CD1c-positive myeloid dendritic cell (primary cell): ENCODE measurements around the gene PUM2.

ENCODE experiments used
- DNase-seq: peaks from one replicate; pipeline ENCODE4 v3.0.0-alpha.2; 2016; ENCODE audit errors: extremely low spot score

Gene PUM2

DNA sequence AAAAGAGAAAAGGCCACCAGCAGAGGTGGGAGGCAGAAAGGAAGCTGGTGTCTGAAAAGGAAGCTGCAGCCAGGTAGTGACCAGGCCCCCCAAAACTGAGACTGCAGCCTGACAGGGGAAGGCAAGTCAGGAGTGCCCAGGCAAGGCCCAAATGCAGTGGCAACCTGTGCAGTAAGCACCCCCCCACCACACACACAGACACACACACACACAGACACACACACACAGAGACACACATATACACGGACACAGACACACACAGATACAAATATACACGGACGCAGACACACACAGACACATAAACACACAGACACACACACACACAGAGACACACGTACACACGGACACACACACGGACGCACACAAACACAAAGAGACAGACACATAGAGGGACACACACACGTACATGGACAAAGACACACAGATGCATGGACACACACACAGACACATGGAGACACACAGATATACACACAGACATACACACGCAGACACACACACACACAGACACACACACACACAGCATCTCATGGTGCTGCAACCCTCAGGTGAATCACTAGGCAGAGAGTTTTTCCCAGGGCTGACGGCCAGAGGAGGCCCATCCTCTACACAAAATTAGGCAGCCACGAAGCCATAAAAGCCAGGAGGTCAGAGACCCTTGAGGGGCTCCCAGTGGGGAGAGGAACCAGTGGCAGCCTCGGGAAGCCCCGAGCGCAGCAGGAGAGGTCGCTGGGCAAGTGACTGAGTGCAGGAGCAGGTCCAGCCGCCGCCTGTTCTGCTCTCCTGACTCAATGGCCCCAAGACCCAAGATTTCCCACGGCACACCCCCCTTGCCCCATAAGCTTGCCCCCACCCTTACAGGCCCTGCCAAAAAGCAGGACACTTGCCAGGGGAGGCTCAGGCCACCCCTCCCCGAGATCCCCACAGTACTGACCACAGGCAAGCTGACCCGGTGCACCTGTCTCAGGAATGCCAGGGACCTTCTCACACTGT, 132.0 kb downstream of the PUM2 start:
- no peak for DNase-seq

DNA sequence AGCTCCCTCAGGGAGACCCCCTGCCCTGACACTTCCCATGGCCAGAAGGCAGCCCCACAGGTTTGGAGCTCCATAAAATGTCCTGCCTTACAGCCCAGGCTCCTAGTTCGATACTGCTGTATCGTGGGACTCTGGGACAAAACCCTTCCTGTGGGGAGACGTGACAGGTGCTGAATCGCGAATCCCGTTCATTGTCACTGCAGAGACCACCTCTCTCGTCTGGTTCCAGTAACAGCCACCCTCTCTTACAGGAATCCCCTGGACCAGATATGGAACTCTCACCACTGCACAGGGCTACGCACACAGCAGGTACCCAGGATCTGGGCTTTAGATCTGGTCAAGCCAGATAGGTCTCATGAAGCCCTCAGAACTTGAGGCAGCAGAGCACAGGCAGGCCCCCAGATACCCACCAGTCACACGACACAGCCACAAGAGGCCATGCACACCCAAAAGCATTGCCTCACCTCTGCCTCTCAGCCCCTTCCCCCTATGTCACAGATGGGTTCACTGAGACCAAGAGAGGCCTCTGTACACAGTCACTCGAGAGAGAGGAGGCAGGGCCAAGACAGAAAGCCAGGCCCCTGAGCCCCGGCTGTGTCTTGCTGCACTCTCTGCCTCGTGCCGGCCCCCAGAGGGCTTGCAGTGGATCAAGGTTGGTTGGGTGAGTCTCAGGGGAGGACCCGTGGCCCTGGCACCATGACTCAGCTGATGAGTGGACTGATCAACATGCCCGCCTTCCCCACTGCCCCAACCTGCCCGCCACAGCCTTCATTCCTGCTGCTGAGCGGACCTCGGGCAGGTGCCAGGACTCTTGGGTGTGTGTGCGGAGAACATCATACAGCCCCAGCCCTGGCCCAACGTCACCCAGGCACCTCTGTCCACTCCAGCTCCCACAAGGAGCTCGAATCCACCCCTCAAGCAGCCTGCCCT, 133.3 kb downstream of the PUM2 start:
- DNase-seq: no peak

DNA sequence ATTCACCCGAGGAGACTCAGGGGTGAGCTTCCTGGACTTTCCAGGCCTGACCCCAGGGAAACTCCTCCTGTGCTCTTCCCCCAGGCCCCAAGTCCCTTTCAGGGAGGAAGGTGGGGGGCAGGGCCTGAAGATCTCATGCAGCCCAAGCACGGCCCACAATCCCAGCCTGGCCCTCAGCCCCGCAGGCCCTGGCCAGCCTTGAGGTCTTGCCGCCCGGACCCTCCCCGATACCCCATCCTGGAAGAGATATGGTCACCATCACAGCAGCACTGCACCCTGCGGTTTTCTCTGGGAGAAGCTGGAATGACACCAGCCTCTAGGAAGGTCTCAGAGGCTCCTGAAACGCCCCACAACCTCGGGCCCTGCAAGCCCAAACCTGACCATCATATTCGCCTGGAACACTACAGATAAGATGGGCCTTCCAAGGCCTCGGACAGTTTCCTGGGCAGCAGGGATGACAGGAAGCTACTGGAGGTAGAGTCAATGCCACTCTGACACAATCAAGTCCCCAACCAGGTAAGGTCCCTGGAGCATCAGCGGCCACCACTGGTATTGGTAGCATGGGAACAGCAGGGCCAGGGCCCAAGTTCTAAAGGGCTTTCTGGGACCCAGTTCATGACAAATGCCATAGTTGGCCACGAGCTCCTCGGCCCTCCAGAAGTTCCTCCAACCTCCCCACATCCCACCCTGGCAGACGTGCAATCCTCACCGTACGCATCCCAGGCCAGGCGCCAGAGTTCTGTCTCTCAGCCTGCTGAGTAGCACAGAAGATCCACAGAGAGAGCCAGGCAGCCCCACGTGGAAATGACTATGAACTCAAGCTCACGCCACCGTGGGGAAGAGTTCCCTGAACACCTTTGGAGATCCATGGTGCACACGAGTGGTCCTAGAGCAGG, 134.3 kb downstream of the PUM2 start:
- no peak for DNase-seq

DNA sequence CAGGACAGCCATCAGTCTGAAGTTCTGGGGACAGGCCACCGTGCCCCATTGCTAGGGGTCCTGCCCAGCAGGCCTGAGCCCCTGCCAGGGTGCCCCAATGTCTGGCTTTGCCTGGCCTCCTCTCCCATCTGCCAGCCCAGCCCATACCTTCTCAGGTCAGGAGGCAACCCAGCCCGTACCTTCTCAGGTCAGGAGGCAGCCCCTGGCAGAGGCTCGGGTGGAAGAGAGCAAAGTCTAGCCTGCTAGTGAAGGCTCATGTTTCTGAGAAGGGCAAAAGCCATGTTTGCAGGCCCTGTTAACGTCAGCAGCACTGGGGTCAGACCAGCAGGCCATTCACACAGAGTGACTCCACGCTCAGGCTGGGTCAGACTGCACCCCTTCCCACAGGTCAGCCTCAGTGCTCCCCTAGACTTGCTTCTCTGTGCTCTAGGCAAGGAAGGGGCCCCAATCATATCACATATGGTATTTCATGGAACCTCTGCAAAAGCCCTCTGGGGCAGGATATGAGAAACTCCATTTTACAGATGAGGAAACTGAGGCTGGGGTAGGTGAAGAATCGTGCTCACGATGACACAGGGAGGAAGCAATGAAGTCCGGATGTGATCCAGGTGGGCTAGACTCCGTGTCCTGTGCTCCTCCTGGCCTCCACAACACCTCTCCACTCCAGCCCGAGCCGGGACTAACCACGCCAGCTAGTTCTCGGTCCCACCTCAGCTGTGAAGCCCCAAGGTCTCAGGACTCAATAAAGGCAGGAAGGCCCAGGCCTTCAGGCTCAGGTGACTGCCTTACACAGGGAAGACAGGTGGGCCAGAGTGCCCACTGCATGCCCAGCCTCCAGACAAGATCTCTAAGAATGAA, 135.2 kb downstream of the PUM2 start:
- no peak for DNase-seq

DNA sequence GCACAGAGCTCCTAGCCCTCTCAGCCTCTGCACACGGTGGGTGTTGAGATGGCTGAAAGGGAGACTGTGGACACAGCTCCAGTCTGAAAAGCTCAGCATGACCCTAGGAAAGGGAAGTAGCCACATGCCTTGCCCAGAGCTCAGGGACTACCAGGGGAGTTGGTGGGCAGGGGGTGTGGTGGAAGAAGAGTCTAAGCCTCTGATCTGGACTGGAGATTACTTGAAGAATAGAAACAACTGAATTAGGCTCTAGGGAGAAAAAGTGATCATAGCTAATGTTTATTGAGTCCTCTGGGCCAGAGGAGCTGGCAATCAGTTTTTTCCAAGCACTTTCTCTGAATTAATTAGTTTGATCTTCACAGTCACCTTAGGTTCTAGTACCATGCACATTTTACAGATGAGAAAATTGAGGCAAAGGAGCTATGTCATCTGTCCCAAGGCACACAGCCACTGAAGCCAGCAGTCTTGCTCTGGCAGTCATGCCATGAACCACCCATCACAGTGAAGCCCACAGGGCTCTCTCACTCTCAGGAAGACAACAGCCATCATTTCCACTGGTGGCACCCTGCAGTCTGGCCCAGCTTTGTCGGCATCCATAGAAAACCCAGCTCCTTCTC, 136.0 kb downstream of the PUM2 start:
- DNase-seq: no peak

DNA sequence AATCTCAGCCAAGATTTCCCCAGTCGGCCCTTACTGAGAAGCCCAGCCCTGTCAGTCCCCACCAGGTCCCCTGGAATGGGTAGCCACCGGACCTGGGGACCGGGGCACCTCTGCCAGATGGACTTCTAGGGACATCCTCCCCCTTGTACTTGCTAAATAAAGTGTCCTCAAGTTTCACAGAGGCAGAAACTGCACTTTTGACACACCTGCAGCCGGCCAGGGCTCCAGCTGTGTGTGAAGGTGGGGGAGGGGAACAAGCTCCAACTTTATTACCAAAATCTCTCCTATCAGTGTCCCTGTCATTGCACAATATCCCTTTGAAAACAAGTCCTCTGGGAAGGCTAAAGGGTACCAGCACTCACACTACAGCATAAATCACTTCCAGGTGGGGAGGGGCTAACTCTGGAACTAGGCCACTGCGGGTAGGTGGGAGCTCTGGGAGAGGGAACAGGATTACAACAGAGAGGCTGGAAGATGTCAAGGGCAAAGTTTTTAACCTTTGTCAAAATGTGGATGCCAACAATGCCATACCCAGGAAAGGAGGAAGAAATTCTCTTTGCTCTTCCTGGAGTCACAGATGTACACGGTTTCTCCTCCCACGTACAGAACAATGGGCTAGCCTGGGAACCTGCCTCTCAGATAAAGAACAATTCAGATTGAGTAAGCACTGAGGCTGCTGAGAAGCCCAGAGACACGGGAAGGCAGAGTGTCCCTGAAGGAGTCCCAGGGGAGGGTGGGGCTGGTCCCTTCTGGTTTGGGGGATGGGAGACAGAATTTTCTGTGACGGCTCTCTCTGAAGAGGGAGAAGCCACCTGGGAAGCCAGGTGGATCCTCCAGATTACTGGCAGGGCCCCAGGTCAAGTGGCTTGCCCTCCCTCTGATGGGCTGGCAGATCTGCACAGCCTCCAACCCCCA, 136.7 kb downstream of the PUM2 start:
- DNase-seq: no peak

DNA sequence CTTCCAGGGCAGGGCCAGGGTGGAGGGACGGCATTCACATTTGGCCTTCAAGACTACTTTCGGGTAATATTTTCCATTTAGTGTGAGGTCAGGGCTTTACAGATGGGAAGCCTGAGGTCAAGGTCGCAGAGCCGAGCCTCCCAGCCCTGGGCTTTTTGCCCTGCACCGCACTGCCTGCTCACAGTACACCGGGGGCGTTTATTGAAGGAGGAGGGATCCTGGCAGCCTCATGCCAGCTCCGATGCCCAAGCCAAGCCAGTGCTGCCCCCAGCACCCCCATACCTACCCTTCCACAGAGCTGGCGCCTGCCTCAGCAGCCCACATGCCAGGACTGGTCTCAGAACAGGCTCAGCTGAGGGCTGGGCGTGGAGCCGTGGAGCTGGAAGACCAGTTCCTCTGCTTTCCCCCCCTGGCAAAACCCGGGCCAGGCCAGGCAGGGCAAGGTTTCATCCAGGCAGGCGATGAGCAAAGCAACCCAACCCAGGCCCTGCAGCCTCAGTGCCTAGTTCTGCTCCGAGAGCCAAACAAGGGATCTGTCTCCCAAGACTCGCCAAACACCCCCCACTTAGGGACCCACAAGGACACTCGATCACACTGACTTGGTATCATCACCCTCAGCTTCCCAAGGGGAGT, 137.7 kb downstream of the PUM2 start:
- DNase-seq: no peak

DNA sequence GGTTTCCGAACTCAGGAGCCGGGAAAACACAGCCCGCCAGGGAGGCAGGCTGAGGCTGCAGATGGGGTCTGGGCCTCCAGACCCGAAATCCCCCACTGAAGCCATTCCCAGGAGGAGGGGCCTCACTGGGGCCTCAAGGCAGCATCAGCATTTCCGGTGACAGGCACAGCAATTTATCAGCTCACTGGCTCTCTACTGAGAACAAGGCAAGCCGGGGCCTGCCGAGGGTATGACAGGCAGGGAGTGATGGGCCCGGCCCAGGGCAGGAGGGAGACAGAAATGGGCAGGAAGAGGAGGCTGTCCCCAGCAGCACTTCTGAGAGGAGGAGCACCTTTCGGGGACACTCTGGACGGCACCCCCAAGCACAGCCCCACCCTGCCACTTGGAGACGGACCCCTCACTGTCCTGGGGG, 138.2 kb downstream of the PUM2 start:
- no peak for DNase-seq

DNA sequence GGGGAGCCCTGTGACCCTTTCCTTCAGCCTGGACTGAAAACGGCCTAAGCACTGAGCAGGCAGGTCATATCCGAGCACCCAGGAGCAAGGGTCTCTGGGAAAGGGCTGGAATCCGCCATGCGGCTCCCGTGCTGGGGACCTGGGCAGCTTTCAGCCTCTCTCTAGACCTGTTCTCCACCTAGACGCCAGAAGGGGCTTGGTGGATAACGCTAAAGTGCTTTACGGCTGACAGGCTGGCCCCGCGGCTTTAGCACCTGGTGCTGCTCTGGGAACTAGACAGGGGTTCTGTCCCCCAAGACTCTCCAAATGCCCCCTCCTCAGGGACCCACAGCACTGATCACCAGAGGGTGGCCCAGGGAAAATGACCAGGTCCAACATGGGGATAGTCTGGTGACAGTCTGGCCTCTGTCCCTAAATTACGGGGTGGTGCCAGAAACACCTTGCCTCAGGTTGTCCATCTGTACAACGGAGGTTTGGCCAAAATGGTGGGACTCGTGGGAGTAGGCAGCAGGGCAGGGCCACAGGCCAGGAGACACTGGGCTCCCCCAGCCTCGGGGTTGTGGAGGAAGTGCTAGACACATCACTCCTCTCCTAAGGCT, 138.7 kb downstream of the PUM2 start:
- DNase-seq: no peak

DNA sequence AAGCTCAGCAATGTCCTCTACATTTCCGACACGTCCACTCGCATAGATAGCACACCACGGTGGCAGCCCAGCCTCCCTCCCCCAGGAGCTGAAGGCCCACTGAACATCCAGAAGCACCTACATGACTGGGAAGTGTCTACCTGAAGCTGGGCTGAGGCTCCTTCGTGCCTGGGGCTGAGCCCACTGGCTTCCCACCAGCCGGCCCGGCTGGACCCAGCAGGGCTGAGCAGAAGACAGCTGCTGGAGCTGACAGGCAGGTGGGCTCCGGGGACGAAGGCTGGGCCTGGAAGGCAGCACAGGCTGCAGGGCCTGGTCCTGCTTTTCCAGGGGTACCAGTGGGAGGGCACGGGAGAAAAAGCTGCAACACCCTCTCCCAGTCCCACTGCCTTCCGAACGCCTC, 139.2 kb downstream of the PUM2 start:
- no peak for DNase-seq

DNA sequence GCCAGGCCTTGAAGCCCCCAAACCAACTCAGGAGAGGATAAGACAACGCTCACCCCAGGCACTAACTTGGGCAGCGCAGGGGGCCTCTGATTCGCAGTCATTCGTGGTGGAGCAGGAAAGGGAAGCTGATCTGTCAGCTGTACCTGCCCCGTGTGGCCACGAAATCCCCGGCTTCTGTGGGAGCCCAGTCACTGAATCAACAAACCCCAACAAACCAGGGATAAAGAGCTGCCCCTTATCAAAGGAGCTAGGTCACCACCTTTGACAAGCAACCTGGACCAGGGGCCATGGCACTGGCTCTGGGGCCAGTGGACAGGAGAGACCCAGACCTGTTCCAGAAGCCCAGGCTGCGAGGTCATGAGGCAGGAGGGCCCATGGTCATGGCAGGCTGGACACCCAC, 140.2 kb downstream of the PUM2 start:
- DNase-seq: no peak

DNA sequence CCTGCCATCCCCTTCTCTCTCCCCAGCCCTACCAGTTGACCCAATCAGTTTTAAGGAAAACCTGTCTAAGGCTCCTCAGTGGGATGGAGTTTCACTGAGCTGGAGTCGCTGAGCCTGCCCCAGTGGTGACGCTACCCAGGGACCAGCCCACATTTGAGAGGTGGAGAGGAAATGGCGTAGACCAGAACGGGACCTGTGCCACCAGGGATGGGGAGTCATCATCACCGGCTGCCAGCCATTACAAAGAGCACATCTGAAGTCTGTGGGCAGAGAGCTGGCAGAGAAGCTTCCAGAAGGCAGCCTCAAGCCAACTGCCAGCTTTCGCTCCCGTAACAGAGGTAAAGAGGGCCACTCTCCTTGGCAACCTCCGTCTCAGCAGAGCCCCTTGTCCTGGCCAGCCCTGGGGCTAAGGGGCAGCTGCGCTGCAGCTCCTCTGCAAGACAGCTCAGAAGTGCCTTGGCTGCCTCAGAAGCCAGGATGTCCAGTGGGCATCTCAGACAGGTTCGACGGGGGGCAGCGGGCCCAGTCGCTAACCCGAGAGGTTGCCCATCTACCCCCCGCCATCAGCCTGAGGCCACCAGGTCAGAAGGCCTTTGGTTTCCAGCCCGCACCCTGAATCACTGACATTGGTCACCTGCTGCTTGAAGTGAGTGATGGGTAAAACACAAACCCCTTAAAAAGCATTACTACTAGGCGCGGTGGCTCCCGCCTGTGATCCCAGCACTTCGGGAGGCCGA, 141.1 kb downstream of the PUM2 start:
- no peak for DNase-seq

DNA sequence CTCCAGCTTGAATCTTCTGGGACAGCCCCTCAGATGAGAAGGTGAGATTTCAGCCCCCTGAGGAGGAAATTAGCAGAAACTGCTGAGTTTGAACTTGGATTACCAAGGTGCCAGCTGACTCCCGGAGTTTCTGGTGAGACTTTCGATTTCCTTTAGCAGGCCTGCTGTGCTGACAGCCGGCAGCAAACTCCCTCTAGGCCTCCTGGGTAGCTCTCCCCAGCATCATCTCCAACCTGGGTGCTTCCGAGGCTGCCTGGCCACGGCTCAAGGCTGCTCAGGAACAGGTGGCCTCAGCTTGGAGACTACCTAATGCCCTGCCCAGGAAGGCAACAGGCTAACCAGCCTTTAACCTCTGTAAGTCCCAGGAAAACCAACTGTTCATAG, 142.2 kb downstream of the PUM2 start:
- DNase-seq: no peak

DNA sequence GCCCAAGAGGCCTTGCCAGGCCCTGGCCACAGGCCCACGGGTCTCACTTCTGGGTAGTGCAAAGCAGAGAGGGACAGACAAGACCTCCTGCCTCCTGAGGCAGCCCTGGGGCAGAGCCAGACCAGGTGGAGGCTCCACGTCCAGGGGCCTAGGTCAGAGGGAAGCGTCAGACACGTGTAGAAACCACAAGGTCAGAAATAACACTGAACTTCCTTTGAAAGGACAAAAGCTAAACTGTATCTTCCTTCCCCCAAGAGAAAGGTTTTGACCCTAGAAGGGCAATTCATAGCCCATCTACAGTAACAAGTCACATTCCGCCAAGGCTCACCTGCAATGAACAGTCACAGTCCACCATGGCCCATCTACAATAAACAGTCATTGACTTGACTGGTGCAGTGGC, 143.6 kb downstream of the PUM2 start:
- DNase-seq: no peak

DNA sequence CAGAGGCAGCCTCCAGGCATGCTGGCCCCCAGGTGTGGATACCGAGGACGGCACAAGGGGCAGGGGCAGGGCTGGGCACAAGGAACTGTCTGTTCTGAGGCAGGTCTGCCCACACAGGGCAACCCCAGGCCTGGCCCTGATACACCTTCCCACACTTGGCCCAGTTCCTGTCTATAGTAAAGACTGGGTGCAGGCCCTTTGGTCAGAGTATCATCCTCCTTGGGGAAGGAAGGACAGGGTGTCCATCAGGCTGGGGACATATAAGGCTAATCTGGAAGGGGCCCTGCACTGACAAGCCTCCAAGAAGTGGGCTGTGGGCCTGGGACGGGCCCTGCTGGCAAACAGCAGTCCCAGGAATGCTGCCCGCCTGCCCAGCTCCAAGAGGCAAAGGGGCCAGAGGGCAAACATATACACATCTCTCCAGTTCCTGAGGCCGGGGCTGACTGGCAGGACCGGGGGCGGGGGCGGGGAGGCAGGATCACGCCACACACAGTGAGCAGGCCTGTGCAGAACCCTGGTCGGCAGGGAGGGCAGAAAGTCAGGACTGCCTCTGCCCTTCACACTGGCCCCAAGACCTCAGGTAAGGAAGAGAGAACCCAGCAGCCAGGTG, 144.6 kb downstream of the PUM2 start:
- no peak for DNase-seq

DNA sequence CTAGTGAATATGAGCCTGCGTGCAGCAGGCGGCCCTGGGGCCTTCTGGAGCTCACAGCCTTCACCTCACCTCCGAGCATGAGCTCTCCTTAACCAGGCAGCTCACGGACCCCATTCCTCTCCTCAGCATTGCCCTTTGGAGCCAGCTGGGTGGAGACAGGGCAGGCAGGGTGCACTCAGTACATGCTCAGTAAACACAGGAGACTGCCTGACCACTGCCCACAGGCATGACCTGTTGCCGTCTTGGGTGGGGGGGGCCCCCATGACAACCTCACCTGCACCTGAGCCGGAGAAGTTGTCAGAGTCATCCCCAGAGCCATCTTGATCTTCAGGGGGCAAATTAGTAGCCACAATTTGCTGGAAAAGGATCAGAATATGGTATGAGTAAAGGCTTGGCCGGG, 145.6 kb downstream of the PUM2 start:
- DNase-seq: no peak
